Measurements from ENCODE around the gene NBEA. TPM values are rescaled to one million over a fixed set of nuclear protein-coding genes. Genes with fewer than 3 reads are reported as not detected.

NBEA gene
- total RNA-seq, 1 experiment from 2014 or later = 4.1 TPM

- Histone ChIP-seq H3K9me2 (ENCODE audit: insufficient read depth) (no peaks in the 10 kb centered on the region), H3K9ac (ENCODE audit: low read length) (no peak overlapping the region), H3K36me3 (ENCODE audit: control insufficient read depth in 1 of 2, insufficient read depth in 2 of 2, low read length in 2 of 2) (no peaks in the 10 kb centered on the region), H3K4me2 (ENCODE audit: low read length) (no peak overlapping the region), H3K79me2 (ENCODE audit: insufficient read depth, low read length) (no peaks in the 10 kb centered on the region), H3K9me3 (ENCODE audit: control insufficient read depth in 1 of 2, insufficient read depth in 1 of 2, low read depth in 1 of 2, low read length in 2 of 2) (no peaks in the 10 kb centered on the region), H3K27me3 (ENCODE audit: insufficient read depth, low read length) (no peaks in the 10 kb centered on the region), H3K4me1 (ENCODE audit: control insufficient read depth in 1 of 2, insufficient read depth in 2 of 2, low read length in 2 of 2) (no peaks in the 10 kb centered on the region), H4K20me1 (ENCODE audit: insufficient read depth) (no peaks in the 10 kb centered on the region; the same call in 1 of the 2 replicates), H3K27ac (ENCODE audit: low read depth, low read length) (no peak overlapping the region), H3K4me3 (replicated peaks in 1 of 2; ENCODE audit: low read depth in 1 of 2, low read length in 2 of 2) (no peak overlapping the region), H2AFZ (ENCODE audit: low read depth, low read length, poor library complexity, severe bottlenecking) (no peak overlapping the region)
- POLR2A ChIA-PET = no interaction called here
- no peak for ATAC-seq
- CTCF ChIA-PET = no interaction called here
- RAD21 ChIA-PET (ENCODE audit: low non-redundant PET in 1 of 2, low total read pairs in 2 of 2, uncharacterized antibody in 2 of 2, unreplicated experiment in 2 of 2) = no interaction called here
- no TSS peak for BruUV-seq (replicated peaks)
- no peak for DNase-seq (ENCODE audit: low read depth, low spot score)
- no peak for TF ChIP-seq TCF7L2 (IDR thresholded peaks at IDR 0.05; ENCODE audit: borderline replicate concordance, extremely low read depth, insufficient read depth, insufficient read length)
- no peak for TF ChIP-seq EZH2 (IDR thresholded peaks at IDR 0.05)
- TF ChIP-seq, protein P1, sequence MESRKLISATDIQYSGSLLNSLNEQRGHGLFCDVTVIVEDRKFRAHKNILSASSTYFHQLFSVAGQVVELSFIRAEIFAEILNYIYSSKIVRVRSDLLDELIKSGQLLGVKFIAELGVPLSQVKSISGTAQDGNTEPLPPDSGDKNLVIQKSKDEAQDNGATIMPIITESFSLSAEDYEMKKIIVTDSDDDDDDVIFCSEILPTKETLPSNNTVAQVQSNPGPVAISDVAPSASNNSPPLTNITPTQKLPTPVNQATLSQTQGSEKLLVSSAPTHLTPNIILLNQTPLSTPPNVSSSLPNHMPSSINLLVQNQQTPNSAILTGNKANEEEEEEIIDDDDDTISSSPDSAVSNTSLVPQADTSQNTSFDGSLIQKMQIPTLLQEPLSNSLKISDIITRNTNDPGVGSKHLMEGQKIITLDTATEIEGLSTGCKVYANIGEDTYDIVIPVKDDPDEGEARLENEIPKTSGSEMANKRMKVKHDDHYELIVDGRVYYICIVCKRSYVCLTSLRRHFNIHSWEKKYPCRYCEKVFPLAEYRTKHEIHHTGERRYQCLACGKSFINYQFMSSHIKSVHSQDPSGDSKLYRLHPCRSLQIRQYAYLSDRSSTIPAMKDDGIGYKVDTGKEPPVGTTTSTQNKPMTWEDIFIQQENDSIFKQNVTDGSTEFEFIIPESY (IDR thresholded peaks at IDR 0.05; ENCODE audit: extremely low read depth, insufficient replicate concordance, low read length) = no peak
- TF ChIP-seq, protein P2, sequence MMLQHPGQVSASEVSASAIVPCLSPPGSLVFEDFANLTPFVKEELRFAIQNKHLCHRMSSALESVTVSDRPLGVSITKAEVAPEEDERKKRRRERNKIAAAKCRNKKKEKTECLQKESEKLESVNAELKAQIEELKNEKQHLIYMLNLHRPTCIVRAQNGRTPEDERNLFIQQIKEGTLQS (IDR thresholded peaks at IDR 0.05) = no peak
- no peak for TF ChIP-seq SIN3A (IDR thresholded peaks at IDR 0.05; ENCODE audit: low read depth)
- TF ChIP-seq MAX (IDR thresholded peaks at IDR 0.05) = no peak
- TF ChIP-seq SP1 (IDR thresholded peaks at IDR 0.05; ENCODE audit: low read depth) = no peak
- no peak for TF ChIP-seq ZFX (IDR thresholded peaks at IDR 0.05)
- TF ChIP-seq, protein P3, sequence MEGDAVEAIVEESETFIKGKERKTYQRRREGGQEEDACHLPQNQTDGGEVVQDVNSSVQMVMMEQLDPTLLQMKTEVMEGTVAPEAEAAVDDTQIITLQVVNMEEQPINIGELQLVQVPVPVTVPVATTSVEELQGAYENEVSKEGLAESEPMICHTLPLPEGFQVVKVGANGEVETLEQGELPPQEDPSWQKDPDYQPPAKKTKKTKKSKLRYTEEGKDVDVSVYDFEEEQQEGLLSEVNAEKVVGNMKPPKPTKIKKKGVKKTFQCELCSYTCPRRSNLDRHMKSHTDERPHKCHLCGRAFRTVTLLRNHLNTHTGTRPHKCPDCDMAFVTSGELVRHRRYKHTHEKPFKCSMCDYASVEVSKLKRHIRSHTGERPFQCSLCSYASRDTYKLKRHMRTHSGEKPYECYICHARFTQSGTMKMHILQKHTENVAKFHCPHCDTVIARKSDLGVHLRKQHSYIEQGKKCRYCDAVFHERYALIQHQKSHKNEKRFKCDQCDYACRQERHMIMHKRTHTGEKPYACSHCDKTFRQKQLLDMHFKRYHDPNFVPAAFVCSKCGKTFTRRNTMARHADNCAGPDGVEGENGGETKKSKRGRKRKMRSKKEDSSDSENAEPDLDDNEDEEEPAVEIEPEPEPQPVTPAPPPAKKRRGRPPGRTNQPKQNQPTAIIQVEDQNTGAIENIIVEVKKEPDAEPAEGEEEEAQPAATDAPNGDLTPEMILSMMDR (IDR thresholded peaks at IDR 0.05 in 2 of 3, conservative IDR thresholded peaks at IDR 0.05 in 1 of 3; ENCODE audit: borderline replicate concordance in 1 of 3, insufficient read depth in 1 of 3, low read depth in 2 of 3, low read length in 2 of 3) = no peak
- TF ChIP-seq RAD21 (IDR thresholded peaks at IDR 0.05; ENCODE audit: low read depth) = no peak
- TF ChIP-seq EZH2phosphoT487 (IDR thresholded peaks at IDR 0.05; ENCODE audit: borderline replicate concordance) = no peak
- TF ChIP-seq ELF1 (IDR thresholded peaks at IDR 0.05; ENCODE audit: borderline replicate concordance, low read depth) = no peak
- no peak for TF ChIP-seq JUND (IDR thresholded peaks at IDR 0.05)
- TF ChIP-seq SRF (IDR thresholded peaks at IDR 0.05; ENCODE audit: low read depth) = no peak
- TF ChIP-seq FOSL1 (IDR thresholded peaks at IDR 0.05; ENCODE audit: low read depth) = no peak
- TF ChIP-seq POLR2AphosphoS5 (IDR thresholded peaks at IDR 0.05; ENCODE audit: low read depth, low read length) = no peak
- intact Hi-C loops (cut with micrococcal nuclease) = no loop called here
These were observed 515.2 kb downstream of the NBEA start for GRCh38 chr13:35457258-35457657.
